ENCODE measurements around the gene PLCE1.

The PLCE1 gene

GRCh38 chr10:93995182-93995581 lies 1.5 kb downstream of the PLCE1 start:
- no peak for DNase-seq

GRCh38 chr10:93995598-93996271 lies 2.0 kb downstream of the PLCE1 start:
- DNase-seq = no peak

GRCh38 chr10:93996551-93996950 lies 2.8 kb downstream of the PLCE1 start:
- no peak for DNase-seq

- DNase-seq = no peak
Observed at GRCh38 chr10:93997546-93997945, 3.8 kb downstream of the PLCE1 start.

GRCh38 chr10:93999401-93999851 lies 5.7 kb downstream of the PLCE1 start:
- no peak for DNase-seq

GRCh38 chr10:94000638-94001415 lies 7.1 kb downstream of the PLCE1 start:
- DNase-seq = no peak

- DNase-seq = no peak
Observed at GRCh38 chr10:94001416-94001810, 7.7 kb downstream of the PLCE1 start.

GRCh38 chr10:94002156-94002555 lies 8.4 kb downstream of the PLCE1 start:
- DNase-seq = no peak

- no peak for DNase-seq
Observed at GRCh38 chr10:94003488-94003887, 9.8 kb downstream of the PLCE1 start.

GRCh38 chr10:94005050-94005449 lies 11.3 kb downstream of the PLCE1 start:
- no peak for DNase-seq

- no peak for DNase-seq
Observed at GRCh38 chr10:94006591-94007550, 13.1 kb downstream of the PLCE1 start.

- no peak for DNase-seq
Observed at GRCh38 chr10:94008526-94008925, 14.8 kb downstream of the PLCE1 start.

- no peak for DNase-seq
Observed at GRCh38 chr10:94010116-94010515, 16.4 kb downstream of the PLCE1 start.

- DNase-seq = no peak
Observed at GRCh38 chr10:94010886-94011285, 17.2 kb downstream of the PLCE1 start.

GRCh38 chr10:94011296-94011695 lies 17.6 kb downstream of the PLCE1 start:
- no peak for DNase-seq

GRCh38 chr10:94012834-94013233 lies 19.1 kb downstream of the PLCE1 start:
- no peak for DNase-seq

GRCh38 chr10:94013331-94013760 lies 19.6 kb downstream of the PLCE1 start:
- no peak for DNase-seq

- DNase-seq = no peak
Observed at GRCh38 chr10:94014304-94014703, 20.6 kb downstream of the PLCE1 start.

- DNase-seq = no peak
Observed at GRCh38 chr10:94016727-94017714, 23.3 kb downstream of the PLCE1 start.

- DNase-seq = no peak
Observed at GRCh38 chr10:94018107-94018506, 24.4 kb downstream of the PLCE1 start.

GRCh38 chr10:94023906-94024305 lies 30.2 kb downstream of the PLCE1 start:
- no peak for DNase-seq

GRCh38 chr10:94024407-94024806 lies 30.7 kb downstream of the PLCE1 start:
- no peak for DNase-seq

Measured in GDM1 (cell line).